ENCODE results near the gene LYSMD2.

LYSMD2 gene

GRCh38 chr15:51702710-51703109 is 34.7 kb downstream of the LYSMD2 start:
- TF ChIP-seq CTCF (IDR thresholded peaks at IDR 0.05; ENCODE audit: control extremely low read depth, extremely low read depth, low read depth, missing control alignments): no peak
- ChIA-PET CTCF (interaction anchor here (0.8 to 2.5 kb wide), 6 partner anchors 8 to 74 kb away, joined by 3 to 14 read pairs (median 4); partner anchors contain the start of gene SCG3), POLR2A (no interaction called here)
- DNase-seq (ENCODE audit: extremely low spot score): no peak

GRCh38 chr15:51699373-51699772 is 38.1 kb downstream of the LYSMD2 start:
- ChIA-PET CTCF (interaction anchor here (0.7 to 1.6 kb wide), 2 partner anchors 70 to 77 kb away, joined by 3 read pairs; no protein-coding TSS in a partner anchor), POLR2A (no interaction called here)
- DNase-seq (ENCODE audit: extremely low spot score): no peak
- TF ChIP-seq CTCF (IDR thresholded peaks at IDR 0.05; ENCODE audit: control extremely low read depth, extremely low read depth, low read depth, missing control alignments): no peak

- no peak for TF ChIP-seq CTCF (IDR thresholded peaks at IDR 0.05; ENCODE audit: control extremely low read depth, extremely low read depth, low read depth, missing control alignments)
- ChIA-PET CTCF (interaction anchor here (1.2 to 1.4 kb wide), 2 partner anchors 9 to 79 kb away, joined by 3 to 4 read pairs; no protein-coding TSS in a partner anchor), POLR2A (no interaction called here)
- no peak for DNase-seq (ENCODE audit: extremely low spot score)
Observed at GRCh38 chr15:51697163-51697562, 40.3 kb downstream of the LYSMD2 start.

- POLR2A ChIA-PET: no interaction called here
- CTCF ChIA-PET: interaction anchor here (1.4 to 1.5 kb wide), 2 partner anchors 11 to 16 kb away, joined by 3 to 5 read pairs; partner anchors contain the start of gene SCG3
- no peak for DNase-seq (ENCODE audit: extremely low spot score)
- no peak for TF ChIP-seq CTCF (IDR thresholded peaks at IDR 0.05; ENCODE audit: control extremely low read depth, extremely low read depth, low read depth, missing control alignments)
Observed at GRCh38 chr15:51696566-51696965, 40.9 kb downstream of the LYSMD2 start.

GRCh38 chr15:51692154-51692553 is 45.3 kb downstream of the LYSMD2 start:
- ChIA-PET CTCF (interaction anchor here (1.1 to 1.3 kb wide), 3 partner anchors 10 to 20 kb away, joined by 3 read pairs; no protein-coding TSS in a partner anchor), POLR2A (no interaction called here)
- no peak for DNase-seq (ENCODE audit: extremely low spot score)
- no peak for TF ChIP-seq CTCF (IDR thresholded peaks at IDR 0.05; ENCODE audit: control extremely low read depth, extremely low read depth, low read depth, missing control alignments)

GRCh38 chr15:51688863-51689262 is 48.6 kb downstream of the LYSMD2 start:
- CTCF ChIA-PET: interaction anchor here (1.2 kb wide), 1 partner anchor 9 kb away, joined by 4 read pairs; no protein-coding TSS in a partner anchor

More at GRCh38 chr15:51688863-51689262, 48.6 kb downstream of the LYSMD2 start:
- POLR2A ChIA-PET: no interaction called here
- no peak for TF ChIP-seq CTCF (IDR thresholded peaks at IDR 0.05; ENCODE audit: control extremely low read depth, extremely low read depth, low read depth, missing control alignments)
- DNase-seq (ENCODE audit: extremely low spot score): no peak

Data from GM10248 (cell line).